OCI-LY7 (cell line): Measurements from ENCODE around the gene AGBL4. TPM values are rescaled to one million over a fixed set of nuclear protein-coding genes. Genes with fewer than 3 reads are reported as not detected.

Source experiments
- BruUV-seq: library from RNA; stranded (reverse); fragments of 400-500 nt; replicated peaks from 2 replicates; lab custom pipeline; 2021; lab: Mats Ljungman, UMichigan
- CTCF ChIA-PET: fragments of 300-600 bp; sonication (Branson Sonifier 250); formaldehyde crosslinking; loops from one replicate; lab custom pipeline; 2022; ENCODE audit warnings: antibody characterized with exemption; ENCODE audit not compliant: unreplicated experiment; lab: Charles Lee
- POLR2A ChIA-PET: fragments of 300-600 bp; sonication (Branson Sonifier 250); formaldehyde crosslinking; loops from one replicate; lab custom pipeline; 2022; ENCODE audit warnings: antibody characterized with exemption; lab: Charles Lee
- DNase-seq: peaks from one replicate; pipeline ENCODE4 v3.0.0-alpha.2; 2015; ENCODE audit warnings: low spot score
- H2AFZ ChIP-seq: fragments of 200-600 bp; sonication (generic), shearing (Covaris generic); 2 replicates; pipeline ENCODE4 v1.6.1; 2014; ENCODE audit warnings: mild to moderate bottlenecking, antibody characterized with exemption, low read length, moderate library complexity
- H3K27ac ChIP-seq: fragments of 200-600 bp; sonication (generic); 2 replicates; pipeline ENCODE4 v1.5.1; 2014; ENCODE audit warnings: mixed run types, low read depth, mild to moderate bottlenecking, moderate library complexity, low read length, inconsistent platforms; ENCODE audit not compliant: poor library complexity, severe bottlenecking
- H3K36me3 ChIP-seq: fragments of 200-600 bp; sonication (generic); 2 replicates; pipeline ENCODE4 v1.6.1; 2014; ENCODE audit warnings: mild to moderate bottlenecking, antibody characterized with exemption, low read length, moderate library complexity, mixed read lengths; ENCODE audit not compliant: insufficient read depth
- H3K4me1 ChIP-seq: fragments of 200-600 bp; sonication (generic); 2 replicates; pipeline ENCODE4 v1.5.1; 2014; ENCODE audit warnings: mild to moderate bottlenecking, low read length; ENCODE audit not compliant: insufficient read depth, poor library complexity, severe bottlenecking
- H3K4me2 ChIP-seq: fragments of 200-600 bp; sonication (generic); 2 replicates; pipeline ENCODE4 v1.6.1; 2014; ENCODE audit warnings: mild to moderate bottlenecking, low read length
- H3K4me3 ChIP-seq: fragments of 200-600 bp; sonication (generic); 2 replicates; pipeline ENCODE4 v1.5.1; 2014; ENCODE audit warnings: mild to moderate bottlenecking, low read depth, low read length; ENCODE audit not compliant: poor library complexity, severe bottlenecking
- H3K79me2 ChIP-seq: fragments of 200-600 bp; sonication (generic); 2 replicates; pipeline ENCODE4 v1.6.1; 2016; ENCODE audit warnings: low read depth, mild to moderate bottlenecking, low read length, moderate library complexity, mixed read lengths; ENCODE audit not compliant: insufficient read depth
- H3K9me2 ChIP-seq: fragments of 200-600 bp; sonication (generic); 2 replicates; pipeline ENCODE4 v1.6.1; 2016; ENCODE audit warnings: mild to moderate bottlenecking, low read length, mixed read lengths; ENCODE audit not compliant: insufficient read depth
- H3K9me3 ChIP-seq: fragments of 200-600 bp; sonication (generic); 2 replicates; pipeline ENCODE4 v1.6.1; 2014; ENCODE audit warnings: mild to moderate bottlenecking, mixed run types, low read length, mixed read lengths
- H4K20me1 ChIP-seq: fragments of 200-600 bp; sonication (generic); 2 replicates; pipeline ENCODE4 v1.6.1; 2014; ENCODE audit warnings: mild to moderate bottlenecking, antibody characterized with exemption, low read length, moderate library complexity, mixed read lengths; ENCODE audit not compliant: insufficient read depth
- EZH2phosphoT487 ChIP-seq: fragments of 200-600 bp; sonication (generic); IDR thresholded peaks from 2 replicates; pipeline ENCODE4 v1.6.1; 2018; ENCODE audit warnings: low read depth, borderline replicate concordance, mild to moderate bottlenecking, mixed run types, antibody characterized with exemption, low read length, moderate library complexity, mixed read lengths
- intact Hi-C: fragments of 100-400 bp; cut with micrococcal nuclease; formaldehyde crosslinking; loops from one replicate; pipeline ENCODE4 v1.10.0; 2022; ENCODE audit not compliant: unreplicated experiment
- total RNA-seq, 2 experiments: library from RNA; depleted of rRNA in 1 of 2; stranded (reverse); fragments of >200 nt in 1 of 2; shearing (Covaris generic) in 1 of 2; gene quantifications; 2 replicates each; pipeline ENCODE4 v1.2.3, GENCODE V29; 2014 to 2022
- TF ChIP-seq, protein P1 (sequence below): fragments of 200-600 bp; sonication (generic); conservative IDR thresholded peaks from 2 replicates; pipeline ENCODE4 v1.5.1; 2014; ENCODE audit warnings: mild to moderate bottlenecking, antibody characterized with exemption, low read length, moderate library complexity, mixed read lengths

The AGBL4 gene
- total RNA-seq, 2 experiments from 2014 or later: not detected

DNA sequence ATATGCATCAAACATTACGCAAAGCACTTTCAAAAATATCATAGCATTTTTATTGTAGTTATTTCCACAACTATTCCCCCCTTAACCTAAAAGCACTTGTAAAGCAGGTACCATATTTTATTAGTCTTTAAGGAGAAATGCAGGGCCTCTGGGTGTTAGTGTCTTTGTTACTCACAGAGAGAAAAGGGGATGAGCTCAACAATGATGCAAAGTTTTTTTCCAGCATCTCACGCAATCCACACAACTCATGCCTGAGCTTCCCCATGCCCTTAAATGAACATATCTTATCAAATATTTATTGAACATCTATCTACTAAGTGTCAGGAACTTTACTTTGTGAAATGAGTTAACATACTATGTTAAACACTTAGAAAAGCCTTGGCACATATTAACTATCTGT is 1297.6 kb downstream of the AGBL4 start:
- H3K27ac ChIP-seq: no peak overlapping the region
- intact Hi-C loops: no loop called here
- no peaks in the 10 kb centered on the region for H3K9me3 ChIP-seq
- H3K79me2 ChIP-seq: no peaks in the 10 kb centered on the region
- H2AFZ ChIP-seq: no peak overlapping the region
- no peaks in the 10 kb centered on the region for H4K20me1 ChIP-seq
- ChIA-PET POLR2A (no interaction called here), CTCF (no interaction called here)
- H3K4me2 ChIP-seq: no peak overlapping the region
- no peak overlapping the region for H3K4me3 ChIP-seq
- no peaks in the 10 kb centered on the region for H3K4me1 ChIP-seq
- no peak for TF ChIP-seq EZH2phosphoT487
- TF ChIP-seq, protein P1, sequence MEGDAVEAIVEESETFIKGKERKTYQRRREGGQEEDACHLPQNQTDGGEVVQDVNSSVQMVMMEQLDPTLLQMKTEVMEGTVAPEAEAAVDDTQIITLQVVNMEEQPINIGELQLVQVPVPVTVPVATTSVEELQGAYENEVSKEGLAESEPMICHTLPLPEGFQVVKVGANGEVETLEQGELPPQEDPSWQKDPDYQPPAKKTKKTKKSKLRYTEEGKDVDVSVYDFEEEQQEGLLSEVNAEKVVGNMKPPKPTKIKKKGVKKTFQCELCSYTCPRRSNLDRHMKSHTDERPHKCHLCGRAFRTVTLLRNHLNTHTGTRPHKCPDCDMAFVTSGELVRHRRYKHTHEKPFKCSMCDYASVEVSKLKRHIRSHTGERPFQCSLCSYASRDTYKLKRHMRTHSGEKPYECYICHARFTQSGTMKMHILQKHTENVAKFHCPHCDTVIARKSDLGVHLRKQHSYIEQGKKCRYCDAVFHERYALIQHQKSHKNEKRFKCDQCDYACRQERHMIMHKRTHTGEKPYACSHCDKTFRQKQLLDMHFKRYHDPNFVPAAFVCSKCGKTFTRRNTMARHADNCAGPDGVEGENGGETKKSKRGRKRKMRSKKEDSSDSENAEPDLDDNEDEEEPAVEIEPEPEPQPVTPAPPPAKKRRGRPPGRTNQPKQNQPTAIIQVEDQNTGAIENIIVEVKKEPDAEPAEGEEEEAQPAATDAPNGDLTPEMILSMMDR: no peak
- H3K9me2 ChIP-seq: no peaks in the 10 kb centered on the region
- no peaks in the 10 kb centered on the region for H3K36me3 ChIP-seq
- no peak for DNase-seq
- BruUV-seq: no TSS peak

DNA sequence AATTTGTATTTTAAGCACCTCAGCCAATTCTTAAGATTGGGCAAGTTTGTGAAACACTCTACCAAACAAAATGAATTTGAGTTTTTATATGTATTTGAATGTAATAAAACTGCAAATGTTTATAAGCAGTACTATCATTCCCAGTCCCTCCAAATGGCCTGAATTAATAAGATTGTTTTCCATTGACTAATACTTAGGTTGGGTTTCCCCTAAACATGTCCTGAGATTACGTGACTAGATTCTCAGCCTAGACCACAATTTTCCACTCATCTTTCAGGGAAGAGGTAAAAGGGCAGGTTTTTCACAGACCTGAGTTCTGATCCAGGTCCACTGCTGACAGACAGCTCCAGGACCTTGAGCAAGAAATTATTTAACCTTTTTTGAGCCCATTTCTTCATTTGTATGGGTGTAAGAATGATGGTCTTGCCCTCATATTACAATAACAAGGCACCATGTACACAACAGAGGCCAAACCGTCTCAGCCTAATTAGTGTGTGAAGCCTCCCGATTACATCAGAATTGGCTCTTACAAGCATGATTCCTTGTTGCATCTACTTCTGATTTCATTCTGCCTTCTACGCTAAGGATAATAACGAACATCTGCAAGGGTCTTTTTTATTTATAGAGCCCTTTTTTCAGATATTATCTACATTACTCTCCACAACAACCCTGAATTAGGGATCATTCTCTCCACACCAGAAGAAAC is 1298.3 kb downstream of the AGBL4 start:
- intact Hi-C loops: no loop called here
- BruUV-seq: no TSS peak
- CTCF ChIA-PET: no interaction called here

DNA sequence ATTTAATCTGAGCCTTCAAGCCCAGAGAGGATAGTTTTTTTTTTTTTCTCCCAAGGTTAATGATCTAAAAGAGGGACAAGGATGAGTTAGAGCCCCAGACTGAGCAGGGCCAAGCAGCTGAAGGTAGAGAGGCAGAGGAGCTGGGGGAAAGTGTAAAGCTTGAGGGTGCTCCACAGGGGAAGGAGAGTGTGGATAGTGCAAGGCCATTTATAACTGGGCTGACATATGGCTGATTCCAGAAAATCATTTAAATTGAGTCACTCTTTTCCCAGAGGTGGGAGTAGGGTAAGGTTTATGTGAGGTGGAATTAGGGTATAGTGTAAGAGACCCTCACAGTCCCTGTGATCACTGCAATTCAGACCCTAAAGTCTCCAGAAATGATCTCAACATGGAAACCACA is 1302.8 kb downstream of the AGBL4 start:
- ChIA-PET CTCF (no interaction called here), POLR2A (no interaction called here)
- intact Hi-C loops: no loop called here
- H3K4me1 ChIP-seq: no peaks in the 10 kb centered on the region
- no peak overlapping the region for H3K4me3 ChIP-seq
- no peaks in the 10 kb centered on the region for H3K36me3 ChIP-seq
- TF ChIP-seq EZH2phosphoT487: no peak
- TF ChIP-seq, protein P1: no peak
- no TSS peak for BruUV-seq
- DNase-seq: no peak
- no peak overlapping the region for H3K27ac ChIP-seq
- H3K9me3 ChIP-seq: no peaks in the 10 kb centered on the region
- H3K4me2 ChIP-seq: no peak overlapping the region
- H4K20me1 ChIP-seq: no peaks in the 10 kb centered on the region
- no peaks in the 10 kb centered on the region for H3K79me2 ChIP-seq
- H3K9me2 ChIP-seq: no peaks in the 10 kb centered on the region
- H2AFZ ChIP-seq: no peak overlapping the region

More for the DNA sequence above, 1298.3 kb downstream of the AGBL4 start:
- Histone ChIP-seq H3K4me2 (no peak overlapping the region), H2AFZ (no peak overlapping the region), H3K4me1 (no peaks in the 10 kb centered on the region), H3K9me2 (no peaks in the 10 kb centered on the region), H3K79me2 (no peaks in the 10 kb centered on the region), H3K27ac (no peak overlapping the region), H3K9me3 (no peaks in the 10 kb centered on the region), H4K20me1 (no peaks in the 10 kb centered on the region), H3K36me3 (no peaks in the 10 kb centered on the region), H3K4me3 (no peak overlapping the region)
- DNase-seq: no peak
- no peak for TF ChIP-seq EZH2phosphoT487
- TF ChIP-seq, protein P1: no peak
- POLR2A ChIA-PET: no interaction called here
